Measurements from ENCODE around the gene TNFRSF14.

Gene TNFRSF14

GRCh38 chr1:2539312-2539907 is 16.8 kb upstream of the TNFRSF14 start:
- no peak overlapping the region for H3K27ac ChIP-seq (replicated peaks; ENCODE audit: low read length)
- H3K18ac ChIP-seq (ENCODE audit: low read length): peak overlapping the region; percentile 94
- DNase-seq (ENCODE audit: low spot score): no peak
- H3K79me1 ChIP-seq (ENCODE audit: low read depth, low read length): peaks cover 12% of the 10 kb centered on the region
- H2AK5ac ChIP-seq (ENCODE audit: low read depth, low read length): peak overlapping the region; percentile 99
- peaks cover 0 to 48% (median 6%) of the 10 kb centered on the region in 3 experiments for H3K27me3 ChIP-seq (ENCODE audit: control insufficient read depth in 3 of 3, insufficient read depth in 3 of 3, low read depth in 1 of 3, low read length in 3 of 3)
- no peak overlapping the region for H3K14ac ChIP-seq (ENCODE audit: low read length)
- H4K8ac ChIP-seq (ENCODE audit: low read depth, low read length): no peak overlapping the region
- peak overlapping the region; percentile 50 for H3K23ac ChIP-seq (ENCODE audit: low read depth, low read length, poor library complexity)
- peak overlapping the region; percentile 96 for H2BK5ac ChIP-seq (ENCODE audit: low read length)
- H3K36me3 ChIP-seq (replicated peaks in 1 of 2; ENCODE audit: control insufficient read depth in 2 of 2, insufficient read depth in 2 of 2, low read length in 2 of 2): no peaks in the 10 kb centered on the region
- H2BK15ac ChIP-seq (ENCODE audit: low read length): peak overlapping the region; percentile 13
- peak overlapping the region; percentile 100 for H2BK120ac ChIP-seq (ENCODE audit: low read depth, low read length)
- peak overlapping the region; percentile 84 for H2BK12ac ChIP-seq (ENCODE audit: low read length)
- no peak overlapping the region for H3K4me2 ChIP-seq (ENCODE audit: insufficient read depth, low read length, poor library complexity, severe bottlenecking)
- H3K4me1 ChIP-seq (ENCODE audit: control insufficient read depth in 2 of 2, insufficient read depth in 1 of 2, low read depth in 1 of 2, low read length in 2 of 2): peaks cover 40 to 63% of the 10 kb centered on the region in 2 donors
- no CpG with 5 or more reads among the region's 12 CpGs for WGBS, 2 donors (ENCODE audit: extremely low coverage in 2 of 2, insufficient read length in 2 of 2, insufficient replicate concordance in 1 of 2)
- H3K4me3 ChIP-seq (ENCODE audit: low read length in 2 of 2): no peak overlapping the region
- H3K4ac ChIP-seq (ENCODE audit: low read length): peak overlapping the region; percentile 79
- H2AFZ ChIP-seq (ENCODE audit: low read length): no peak overlapping the region
- H3K9me3 ChIP-seq (replicated peaks in 1 of 2; ENCODE audit: control insufficient read depth in 2 of 2, insufficient read depth in 1 of 2, low read depth in 1 of 2, low read length in 2 of 2): peaks cover 4 to 5% of the 10 kb centered on the region in 2 donors
- peak overlapping the region; percentile 74 for H4K91ac ChIP-seq (ENCODE audit: low read depth, low read length, poor library complexity)
- H3K9ac ChIP-seq (ENCODE audit: low read depth, low read length, poor library complexity): peak overlapping the region; percentile 51

DNA sequence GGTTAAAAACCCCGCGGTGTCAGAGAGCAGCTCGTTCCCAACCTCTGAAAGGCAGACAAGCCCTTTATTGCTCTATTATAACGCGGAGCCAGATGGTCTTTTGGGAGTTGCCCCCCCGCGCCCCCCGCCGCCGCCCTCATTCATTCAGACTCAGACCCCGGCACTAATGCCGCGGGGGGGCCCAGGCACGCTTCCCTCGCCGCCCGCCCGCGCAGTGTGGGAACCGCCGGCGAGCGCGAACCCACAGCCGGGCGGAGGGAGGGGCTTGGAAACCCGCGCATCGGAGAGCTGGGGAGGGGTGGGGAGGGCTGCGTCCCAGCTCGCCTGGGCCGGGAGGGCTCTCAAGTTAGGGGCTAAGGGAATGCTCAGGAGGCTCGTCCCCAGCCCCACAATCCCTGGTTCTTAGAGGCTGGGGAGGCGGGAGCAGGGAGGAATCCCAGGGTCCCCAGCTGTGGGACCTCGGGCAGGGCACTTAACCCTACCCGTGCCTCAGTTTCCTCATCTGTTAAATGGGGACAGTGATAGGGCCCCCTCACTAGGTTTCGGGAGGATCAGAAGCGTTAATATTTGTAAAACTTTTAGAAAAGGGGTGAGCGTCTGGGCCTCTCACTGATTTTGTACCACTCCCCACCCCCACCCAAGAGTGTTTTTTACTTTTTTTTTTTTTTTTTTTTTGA is 15.2 kb upstream of the TNFRSF14 start:
- peaks cover 13% of the 10 kb centered on the region for H3K79me1 ChIP-seq (ENCODE audit: low read depth, low read length)
- H3K27ac ChIP-seq (replicated peaks; ENCODE audit: low read length): peak overlapping the region; percentile 77
- H2BK5ac ChIP-seq (ENCODE audit: low read length): peak overlapping the region; percentile 100
- peak overlapping the region; percentile 82 for H3K18ac ChIP-seq (ENCODE audit: low read length)
- H3K4me2 ChIP-seq (ENCODE audit: insufficient read depth, low read length, poor library complexity, severe bottlenecking): no peak overlapping the region
- peaks cover 4 to 5% of the 10 kb centered on the region in 2 donors for H3K9me3 ChIP-seq (replicated peaks in 1 of 2; ENCODE audit: control insufficient read depth in 2 of 2, insufficient read depth in 1 of 2, low read depth in 1 of 2, low read length in 2 of 2)
- H3K14ac ChIP-seq (ENCODE audit: low read length): no peak overlapping the region
- no peak overlapping the region for H4K8ac ChIP-seq (ENCODE audit: low read depth, low read length)
- peak overlapping the region; percentile 42 for H2AFZ ChIP-seq (ENCODE audit: low read length)
- H3K36me3 ChIP-seq (replicated peaks in 1 of 2; ENCODE audit: control insufficient read depth in 2 of 2, insufficient read depth in 2 of 2, low read length in 2 of 2): no peaks in the 10 kb centered on the region
- peaks cover 0 to 32% (median 2%) of the 10 kb centered on the region in 3 experiments for H3K27me3 ChIP-seq (ENCODE audit: control insufficient read depth in 3 of 3, insufficient read depth in 3 of 3, low read depth in 1 of 3, low read length in 3 of 3)
- no peak overlapping the region for H3K9ac ChIP-seq (ENCODE audit: low read depth, low read length, poor library complexity)
- no CpG with 5 or more reads among the region's 39 CpGs for WGBS, 2 donors (ENCODE audit: extremely low coverage in 2 of 2, insufficient read length in 2 of 2, insufficient replicate concordance in 1 of 2)
- no peak overlapping the region for H3K4me3 ChIP-seq (ENCODE audit: low read length in 2 of 2)
- H3K23ac ChIP-seq (ENCODE audit: low read depth, low read length, poor library complexity): no peak overlapping the region
- no peak overlapping the region for H2BK12ac ChIP-seq (ENCODE audit: low read length)
- no peak overlapping the region for H2BK15ac ChIP-seq (ENCODE audit: low read length)
- no peak overlapping the region for H2BK120ac ChIP-seq (ENCODE audit: low read depth, low read length)
- peaks cover 45 to 59% of the 10 kb centered on the region in 2 donors for H3K4me1 ChIP-seq (ENCODE audit: control insufficient read depth in 2 of 2, insufficient read depth in 1 of 2, low read depth in 1 of 2, low read length in 2 of 2)
- no peak overlapping the region for H4K91ac ChIP-seq (ENCODE audit: low read depth, low read length, poor library complexity)
- no peak overlapping the region for H3K4ac ChIP-seq (ENCODE audit: low read length)
- peak; percentile 87 for DNase-seq (ENCODE audit: low spot score)
- peak overlapping the region; percentile 100 for H2AK5ac ChIP-seq (ENCODE audit: low read depth, low read length)

DNA sequence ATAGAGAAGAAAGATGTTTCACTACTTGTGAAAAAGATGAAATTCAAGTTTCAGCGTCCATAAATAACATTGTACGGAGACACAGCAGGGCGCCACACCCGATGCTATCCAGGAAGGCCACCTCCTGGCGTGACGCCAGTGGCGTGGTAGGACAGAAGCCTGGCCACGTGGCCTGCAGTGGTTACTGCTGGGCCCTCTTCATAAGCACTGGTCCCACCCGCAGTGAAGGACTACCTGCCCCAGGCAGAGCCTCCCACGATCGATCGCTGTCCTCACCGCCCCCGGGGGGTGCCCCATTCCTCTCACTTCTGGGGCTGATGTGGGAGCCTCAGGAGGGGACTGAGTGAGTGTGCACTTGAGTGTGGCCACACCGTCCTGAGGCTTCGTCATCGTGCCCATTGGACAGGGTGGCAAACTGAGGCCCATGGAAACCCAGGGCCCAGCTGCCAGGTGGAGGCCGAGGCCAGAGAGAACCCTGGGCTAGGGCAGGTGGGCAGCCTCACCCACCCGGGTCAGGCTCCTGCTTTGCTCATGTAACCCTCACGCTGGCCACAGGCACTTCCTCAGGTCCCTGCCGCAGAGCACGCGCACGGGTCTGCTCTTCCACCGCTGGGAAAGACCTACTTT is 14.4 kb upstream of the TNFRSF14 start:
- Histone ChIP-seq H4K91ac (ENCODE audit: low read depth, low read length, poor library complexity) (peak overlapping the region; percentile 11), H3K4me3 (ENCODE audit: low read length in 2 of 2) (no peak overlapping the region), H3K18ac (ENCODE audit: low read length) (peak overlapping the region; percentile 100), H2BK15ac (ENCODE audit: low read length) (peak overlapping the region; percentile 96), H3K23ac (ENCODE audit: low read depth, low read length, poor library complexity) (peak overlapping the region; percentile 75), H3K9me3 (replicated peaks in 1 of 2; ENCODE audit: control insufficient read depth in 2 of 2, insufficient read depth in 1 of 2, low read depth in 1 of 2, low read length in 2 of 2) (peaks cover 4 to 5% of the 10 kb centered on the region in 2 donors), H3K36me3 (replicated peaks in 1 of 2; ENCODE audit: control insufficient read depth in 2 of 2, insufficient read depth in 2 of 2, low read length in 2 of 2) (no peaks in the 10 kb centered on the region), H3K9ac (ENCODE audit: low read depth, low read length, poor library complexity) (peak overlapping the region; percentile 61), H2AK5ac (ENCODE audit: low read depth, low read length) (peak overlapping the region; percentile 100), H3K27ac (replicated peaks; ENCODE audit: low read length) (peak overlapping the region; percentile 10), H3K14ac (ENCODE audit: low read length) (peak overlapping the region; percentile 14), H4K8ac (ENCODE audit: low read depth, low read length) (no peak overlapping the region), H2BK12ac (ENCODE audit: low read length) (peak overlapping the region; percentile 100), H2BK5ac (ENCODE audit: low read length) (peak overlapping the region; percentile 100), H3K79me1 (ENCODE audit: low read depth, low read length) (peaks cover 15% of the 10 kb centered on the region), H3K4ac (ENCODE audit: low read length) (peak overlapping the region; percentile 56), H2AFZ (ENCODE audit: low read length) (no peak overlapping the region), H2BK120ac (ENCODE audit: low read depth, low read length) (peak overlapping the region; percentile 98), H3K4me2 (ENCODE audit: insufficient read depth, low read length, poor library complexity, severe bottlenecking) (no peak overlapping the region), H3K27me3 (ENCODE audit: control insufficient read depth in 3 of 3, insufficient read depth in 3 of 3, low read depth in 1 of 3, low read length in 3 of 3) (peaks cover 0 to 26% (median 2%) of the 10 kb centered on the region in 3 experiments), H3K4me1 (ENCODE audit: control insufficient read depth in 2 of 2, insufficient read depth in 1 of 2, low read depth in 1 of 2, low read length in 2 of 2) (peaks cover 49 to 56% of the 10 kb centered on the region in 2 donors)
- WGBS, 2 donors (ENCODE audit: extremely low coverage in 2 of 2, insufficient read length in 2 of 2, insufficient replicate concordance in 1 of 2): no CpG with 5 or more reads among the region's 25 CpGs
- DNase-seq (ENCODE audit: low spot score): no peak

Measured in neuronal stem cell (in vitro differentiated cells).